GM18498 (cell line): ENCODE results near the gene MTURN.

Source experiments
- ATAC-seq: cut with Tn5 transposase; IDR thresholded peaks from one replicate; pipeline ENCODE4 v1.9.1; 2021; ENCODE audit warnings: mild to moderate bottlenecking, moderate library complexity; ENCODE audit not compliant: unreplicated experiment

Gene MTURN

GRCh38 chr7:30201921-30202320, 67.1 kb downstream of the MTURN start:
- ATAC-seq: no peak

- no peak for ATAC-seq
Measured at GRCh38 chr7:30202671-30203070, 67.9 kb downstream of the MTURN start.

GRCh38 chr7:30206491-30206890, 71.7 kb downstream of the MTURN start:
- no peak for ATAC-seq

GRCh38 chr7:30206942-30207341, 72.2 kb downstream of the MTURN start:
- no peak for ATAC-seq

- no peak for ATAC-seq
Measured at GRCh38 chr7:30207376-30207775, 72.6 kb downstream of the MTURN start.

GRCh38 chr7:30209951-30210350, 75.2 kb downstream of the MTURN start:
- no peak for ATAC-seq
